HTERT RPE-1 (cell line): ENCODE data around the gene FBXW10.
"Not testable (repeated sequence)": the region's sequence is repeated elsewhere in the genome, so short reads cannot be mapped to it uniquely, and the experiment has no call there.

Source experiments
- in situ Hi-C: fragments of 300-500 bp; cut with MboI; formaldehyde crosslinking; loops from 4 replicates; pipeline ENCODE4 v1.14.3; 2020; ENCODE audit warnings: low sequenced_read_pairs

Gene FBXW10

GRCh38 chr17:18743699-18744421, at the start of gene FBXW10:
FBXW10 (plus strand) TSS chr17:18744054; CDS start chr17:18744245, 191 bp downstream.
- in situ Hi-C loops = not testable (repeated sequence)

GRCh38 chr17:18695143-18695542, 48.7 kb upstream of the FBXW10 start:
- in situ Hi-C loops = not testable (repeated sequence)

- in situ Hi-C loops = not testable (repeated sequence)
Observed at GRCh38 chr17:18698473-18699103, 45.3 kb upstream of the FBXW10 start.

GRCh38 chr17:18705955-18706354, 37.9 kb upstream of the FBXW10 start:
- in situ Hi-C loops = not testable (repeated sequence)

- in situ Hi-C loops = not testable (repeated sequence)
Observed at GRCh38 chr17:18708215-18708614, 35.6 kb upstream of the FBXW10 start.

GRCh38 chr17:18712354-18712999, 31.4 kb upstream of the FBXW10 start:
- in situ Hi-C loops = not testable (repeated sequence)

GRCh38 chr17:18718643-18719427, 25.0 kb upstream of the FBXW10 start:
- in situ Hi-C loops = not testable (repeated sequence)

GRCh38 chr17:18719428-18720110, 24.3 kb upstream of the FBXW10 start:
- in situ Hi-C loops = not testable (repeated sequence)

GRCh38 chr17:18721775-18722547, 21.9 kb upstream of the FBXW10 start:
- in situ Hi-C loops = not testable (repeated sequence)

- in situ Hi-C loops = not testable (repeated sequence)
Observed at GRCh38 chr17:18722612-18723011, 21.2 kb upstream of the FBXW10 start.

GRCh38 chr17:18723509-18723908, 20.3 kb upstream of the FBXW10 start:
- in situ Hi-C loops = not testable (repeated sequence)

- in situ Hi-C loops = not testable (repeated sequence)
Observed at GRCh38 chr17:18732438-18732837, 11.4 kb upstream of the FBXW10 start.

GRCh38 chr17:18733350-18733749, 10.5 kb upstream of the FBXW10 start:
- in situ Hi-C loops = not testable (repeated sequence)

GRCh38 chr17:18739616-18740391, 4.0 kb upstream of the FBXW10 start:
- in situ Hi-C loops = not testable (repeated sequence)

GRCh38 chr17:18741228-18741627, 2.6 kb upstream of the FBXW10 start:
- in situ Hi-C loops = not testable (repeated sequence)

- in situ Hi-C loops = not testable (repeated sequence)
Observed at GRCh38 chr17:18744726-18745125, 872 bp downstream of the FBXW10 start.

- in situ Hi-C loops = not testable (repeated sequence)
Observed at GRCh38 chr17:18746551-18746950, 2.7 kb downstream of the FBXW10 start.

- in situ Hi-C loops = not testable (repeated sequence)
Observed at GRCh38 chr17:18747501-18747900, 3.6 kb downstream of the FBXW10 start.

GRCh38 chr17:18750242-18750641, 6.4 kb downstream of the FBXW10 start:
- in situ Hi-C loops = not testable (repeated sequence)
